GM10266 (cell line): ENCODE measurements around the gene IRGQ.
"Not testable (repeated sequence)": the region's sequence is repeated elsewhere in the genome, so short reads cannot be mapped to it uniquely, and the experiment has no call there.

Experiments used
- DNase-seq: peaks from one replicate; pipeline ENCODE4 v3.0.0; 2012; ENCODE audit errors: extremely low spot score
- CTCF ChIP-seq: IDR thresholded peaks from 2 replicates; pipeline ENCODE4 v1.5.1; 2012; ENCODE audit warnings: mild to moderate bottlenecking, low read depth; ENCODE audit not compliant: control insufficient read depth, insufficient read depth; ENCODE audit errors: missing control alignments

The IRGQ gene

DNA sequence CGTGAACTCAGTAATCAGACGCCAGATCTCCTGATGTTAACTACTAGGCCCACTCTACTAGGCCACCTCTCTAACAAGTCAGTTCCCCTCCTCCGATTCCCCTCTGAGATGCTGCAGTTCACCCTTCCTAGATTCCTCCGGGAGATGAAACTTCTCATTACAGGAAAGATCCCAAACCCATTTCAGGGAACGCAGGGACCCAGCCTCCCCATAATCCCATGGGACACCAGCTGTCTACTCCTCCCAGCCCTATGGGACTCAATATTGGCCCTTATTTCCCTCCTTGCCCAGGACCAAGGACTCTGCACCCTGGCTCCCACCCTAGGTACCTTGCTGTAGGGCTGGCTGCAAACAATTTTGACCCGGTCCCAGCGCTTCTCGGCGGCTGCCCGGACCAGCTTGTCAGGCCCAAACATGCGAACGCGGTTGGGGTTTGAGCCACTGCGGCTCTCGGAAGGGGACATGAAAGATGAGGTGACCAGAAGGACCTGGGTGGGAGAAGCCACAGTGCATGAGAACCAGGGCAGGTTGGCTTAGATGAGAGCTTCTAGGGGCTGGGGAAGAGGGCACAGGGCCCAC lies 41.5 kb downstream of the IRGQ start:
- no peak for TF ChIP-seq CTCF
- no peak for DNase-seq

GRCh38 chr19:43553656-43554055 lies 42.3 kb downstream of the IRGQ start:
- DNase-seq = no peak
- TF ChIP-seq CTCF = no peak

DNA sequence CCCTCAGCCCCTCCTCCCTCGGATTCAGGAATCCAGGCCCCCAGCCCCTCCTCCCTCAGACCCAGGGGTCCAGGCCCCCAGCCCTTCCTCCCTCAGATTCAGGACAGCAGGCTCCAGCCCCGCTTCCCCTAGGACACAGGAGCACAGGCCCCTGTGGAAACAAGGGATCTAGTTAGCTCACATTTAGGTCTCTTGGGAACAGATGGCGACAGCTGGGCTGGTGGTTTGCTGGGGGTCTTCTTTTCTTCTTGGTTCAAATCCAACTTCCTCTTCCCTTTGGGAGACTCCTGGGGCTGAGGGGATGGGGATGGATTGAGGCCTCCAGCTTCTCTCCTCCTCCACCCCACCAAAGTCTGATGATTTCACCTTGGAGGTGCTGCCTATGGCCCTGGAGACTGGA lies 43.3 kb downstream of the IRGQ start:
- TF ChIP-seq CTCF = no peak
- DNase-seq = no peak

GRCh38 chr19:43552198-43552450 lies 43.8 kb downstream of the IRGQ start:
- no peak for TF ChIP-seq CTCF
- DNase-seq = no peak

DNA sequence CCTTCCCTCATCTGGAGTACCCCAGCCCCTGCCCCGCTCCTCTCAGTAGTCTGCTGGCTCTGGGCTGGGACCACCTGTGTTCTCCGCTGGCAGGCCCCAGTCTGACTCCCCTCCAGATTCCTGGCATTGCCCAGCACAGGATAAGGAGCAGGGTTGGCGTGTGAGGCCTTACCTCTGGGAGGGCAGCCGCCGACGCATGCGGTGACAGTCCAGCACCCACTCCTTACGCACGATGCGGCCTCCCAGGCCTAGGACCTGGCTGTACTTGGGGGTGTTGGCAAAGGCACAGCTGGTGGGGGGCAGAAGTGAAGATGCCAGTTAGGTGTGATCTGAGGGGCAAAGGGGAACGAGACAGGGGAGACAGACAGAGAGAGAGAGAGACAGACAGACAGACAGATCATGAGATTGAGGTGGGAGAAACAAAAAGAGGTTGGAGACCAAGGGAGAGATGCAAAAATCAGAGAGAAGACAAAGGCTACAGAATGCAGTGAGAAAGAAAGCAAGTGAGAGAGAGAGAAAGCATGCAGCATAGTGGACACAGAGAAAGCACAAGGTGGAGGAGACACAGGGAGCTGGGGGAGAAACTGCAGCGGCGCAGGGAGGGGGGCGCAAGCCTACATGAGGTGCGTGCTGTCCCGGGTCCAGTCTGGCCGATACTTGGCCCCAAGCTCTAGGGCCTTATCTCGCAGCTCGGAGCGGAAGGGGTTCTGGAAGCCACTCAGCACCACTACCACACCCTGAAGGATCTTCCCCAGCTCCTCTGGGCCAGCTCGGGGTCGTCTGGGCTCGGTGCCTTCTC lies 44.3 kb downstream of the IRGQ start:
- no peak for DNase-seq
- no peak for TF ChIP-seq CTCF

GRCh38 chr19:43548706-43549105 lies 47.2 kb downstream of the IRGQ start:
- no peak for DNase-seq
- no peak for TF ChIP-seq CTCF

DNA sequence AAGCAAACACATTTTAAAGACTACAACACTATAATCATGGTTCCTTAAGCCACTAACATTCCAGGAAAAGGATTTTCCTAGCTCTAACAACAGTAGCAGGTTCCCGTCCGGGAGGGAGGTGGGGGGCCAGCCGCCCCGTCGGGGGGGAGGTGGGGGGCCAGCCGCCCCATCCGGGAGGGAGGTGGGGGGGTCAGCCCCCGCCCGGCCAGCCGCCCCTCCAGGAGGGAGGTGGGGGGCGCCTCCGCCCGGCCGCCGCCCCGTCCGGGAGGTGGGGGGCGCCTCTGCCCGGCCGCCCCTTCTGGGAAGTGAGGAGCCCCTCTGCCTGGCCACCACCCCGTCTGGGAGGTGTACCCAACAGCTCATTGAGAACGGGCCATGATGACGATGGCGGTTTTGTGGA lies 48.0 kb downstream of the IRGQ start:
- DNase-seq = not testable (repeated sequence)

- no peak for TF ChIP-seq CTCF
- DNase-seq = no peak
Observed at GRCh38 chr19:43546581-43546980, 49.4 kb downstream of the IRGQ start.
